Right renal pelvis (tissue), 4 donors: ENCODE data around the gene WDR45. TPM values are rescaled to one million over a fixed set of nuclear protein-coding genes. Genes with fewer than 3 reads are reported as not detected.
"Not testable (repeated sequence)": the region's sequence is repeated elsewhere in the genome, so short reads cannot be mapped to it uniquely, and the experiment has no call there.

Source experiments
- DNase-seq, 4 donors: peaks; one replicate each; pipeline ENCODE4 v3.0.0-alpha.2; 2013; ENCODE audit warnings: low read depth in 4 of 4, low spot score in 3 of 4, missing footprints in 1 of 4
- polyA plus RNA-seq, 4 donors: library from polyadenylated mRNA; unstranded; fragments of 120-200 nt; gene quantifications; one replicate each; pipeline ENCODE4 v1.2.1, GENCODE V29; 2013; ENCODE audit not compliant: insufficient read length in 4 of 4

Gene WDR45
- polyA plus RNA-seq = 10 to 100 TPM; 54.1 to 57.3 (median 55.3) TPM

DNA sequence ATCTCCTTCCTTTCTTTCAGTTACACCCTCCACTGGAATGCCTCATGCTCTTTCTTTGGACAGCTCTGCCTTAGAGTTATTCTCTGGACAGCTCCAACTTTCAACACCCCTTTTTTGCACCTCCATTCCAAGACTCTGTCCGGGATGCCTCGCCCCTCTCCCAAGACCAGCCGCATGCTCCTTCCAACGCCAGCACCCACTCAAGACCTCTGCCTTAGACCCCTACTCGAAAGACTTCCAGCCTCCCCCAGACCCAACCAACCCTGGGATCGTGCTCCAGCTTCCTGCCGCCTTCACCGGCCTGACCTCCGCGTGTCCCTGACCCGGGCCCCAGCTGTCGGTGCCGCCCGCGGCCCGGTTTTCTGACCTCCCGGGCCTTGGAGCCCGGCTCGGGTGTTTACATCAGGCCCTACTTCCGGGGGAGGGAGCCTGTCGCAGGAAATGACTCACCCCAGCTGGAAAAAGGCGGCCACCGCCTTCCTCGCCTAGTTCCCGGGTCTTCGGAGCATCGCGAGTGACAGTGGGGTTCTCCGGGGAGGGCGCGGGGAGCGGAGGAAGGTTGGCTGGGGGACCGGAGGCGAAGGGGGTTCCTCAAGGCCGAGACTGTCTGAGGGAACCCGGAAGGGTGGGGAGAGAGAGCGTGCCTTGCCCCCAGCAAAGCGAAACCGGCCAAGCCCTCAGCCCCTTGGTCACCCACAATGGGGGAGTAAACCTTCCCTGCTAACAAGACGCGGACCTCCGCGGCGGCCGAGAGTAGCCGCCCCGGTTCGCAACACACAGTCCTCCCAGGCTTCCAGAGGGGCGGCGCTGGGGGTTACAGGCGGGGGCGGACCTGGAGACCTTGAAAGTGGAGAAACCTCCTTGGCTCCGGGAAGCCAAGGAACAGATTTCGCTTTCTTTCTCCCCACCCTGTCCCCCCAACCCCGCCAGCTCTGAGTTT lies at the start of gene WDR45:
Gene WDR45 (minus strand): TSS at position 399 of the 940 bp plus-strand sequence. CDS start 1,792 bp downstream, outside the sequence.
- no peak for DNase-seq

DNA sequence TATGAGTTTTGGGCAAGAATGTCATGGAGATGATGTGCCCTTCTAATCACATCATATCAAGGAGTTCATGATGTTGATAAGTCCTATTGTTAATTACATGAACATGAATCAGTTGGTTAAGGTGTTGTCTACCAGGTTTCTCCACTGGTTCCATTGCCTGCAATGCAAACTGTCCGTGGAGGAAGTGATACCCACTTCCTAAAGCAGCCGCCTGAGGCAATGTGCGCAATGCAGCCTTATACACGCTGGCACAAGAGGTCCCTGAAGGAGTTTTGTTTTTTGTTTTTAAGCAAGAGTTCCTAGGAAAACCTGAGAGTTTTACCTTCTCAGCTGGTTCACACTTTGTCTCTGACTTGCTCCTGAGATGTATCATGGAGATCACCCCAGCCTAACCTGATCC lies 49.7 kb upstream of the WDR45 start:
- no peak for DNase-seq

DNA sequence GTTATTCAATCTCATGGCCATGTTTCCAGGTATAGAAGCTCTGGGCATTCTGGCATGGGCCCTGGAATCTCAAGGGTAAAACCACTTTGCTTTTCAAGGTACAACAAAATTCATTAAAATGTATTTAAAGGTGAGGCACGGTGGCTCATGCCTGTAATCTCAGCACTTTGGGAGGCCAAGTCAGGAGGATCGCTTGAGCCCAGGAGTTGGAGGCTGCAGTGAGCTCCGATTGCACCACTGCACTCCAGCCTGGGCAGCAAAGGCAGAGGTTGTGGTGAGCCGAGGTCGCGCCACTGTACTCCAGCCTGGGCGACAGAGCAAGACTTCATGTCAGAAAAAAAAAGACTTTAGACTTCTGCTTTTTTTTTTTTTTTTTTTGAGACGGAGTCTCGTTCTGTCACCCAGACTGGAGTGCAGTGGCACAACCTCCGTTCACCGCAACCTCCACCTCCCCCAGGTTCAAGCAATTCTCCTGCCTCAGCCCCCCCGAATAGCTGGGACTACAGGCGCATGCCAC lies 48.1 kb upstream of the WDR45 start:
- DNase-seq = not testable (repeated sequence)

DNA sequence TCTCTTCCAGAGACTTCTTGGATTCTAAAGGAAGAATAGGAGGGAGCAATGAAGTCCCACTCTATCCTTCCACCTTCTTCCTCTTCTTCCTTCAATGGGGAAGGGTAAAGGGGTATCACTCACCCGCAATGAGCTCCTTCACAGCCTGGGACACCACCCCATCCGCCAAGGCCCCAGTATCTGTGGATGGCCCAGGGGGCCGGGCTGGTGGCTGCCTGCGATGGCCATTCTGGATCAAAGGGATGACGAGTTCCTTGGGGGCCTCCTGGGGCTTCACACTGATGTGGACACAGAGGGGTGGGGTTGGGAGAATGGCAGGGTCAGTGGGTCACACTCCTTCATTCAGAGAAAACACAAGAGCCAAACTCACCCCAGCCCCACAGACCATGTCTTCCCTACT lies 42.8 kb upstream of the WDR45 start:
- no peak for DNase-seq

DNA sequence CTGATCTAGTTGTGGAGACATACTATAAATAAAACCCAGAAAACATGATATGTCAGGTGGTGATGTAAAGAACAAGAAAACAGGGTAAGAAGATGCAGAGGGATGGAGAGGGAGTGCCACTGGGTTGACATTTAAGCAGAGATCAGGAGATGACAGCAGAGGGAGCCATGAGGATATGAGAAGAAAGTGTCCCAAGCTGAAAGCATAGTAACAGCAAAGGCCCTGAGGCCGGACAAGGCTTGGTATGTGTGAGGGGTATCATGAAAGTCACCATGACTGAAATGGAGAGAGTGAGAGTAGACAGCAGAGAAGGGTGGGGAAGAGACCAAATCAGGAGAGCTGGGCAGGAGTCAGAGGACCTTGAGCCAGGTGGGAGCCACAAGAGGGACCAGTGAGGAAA lies 40.4 kb upstream of the WDR45 start:
- no peak for DNase-seq

DNA sequence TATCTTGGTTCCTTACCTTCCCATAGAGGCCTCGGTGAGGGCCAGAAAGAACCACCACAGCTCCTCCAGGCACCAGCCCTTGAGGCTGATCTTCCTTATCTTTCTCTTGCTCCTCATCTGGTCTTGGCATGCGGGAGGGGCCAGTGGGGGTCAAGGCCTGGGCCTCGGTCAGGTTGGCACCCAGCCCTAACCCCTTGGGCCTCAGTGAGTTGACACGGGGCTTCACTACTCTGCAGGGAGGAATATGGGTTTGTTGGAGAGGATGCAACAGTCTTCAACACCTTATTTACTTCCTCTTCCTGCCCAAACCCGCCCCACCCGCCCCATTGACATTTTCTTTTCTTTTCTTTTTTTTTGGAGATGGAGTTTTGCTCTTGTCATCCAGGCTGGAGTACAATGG lies 37.9 kb upstream of the WDR45 start:
- no peak for DNase-seq

DNA sequence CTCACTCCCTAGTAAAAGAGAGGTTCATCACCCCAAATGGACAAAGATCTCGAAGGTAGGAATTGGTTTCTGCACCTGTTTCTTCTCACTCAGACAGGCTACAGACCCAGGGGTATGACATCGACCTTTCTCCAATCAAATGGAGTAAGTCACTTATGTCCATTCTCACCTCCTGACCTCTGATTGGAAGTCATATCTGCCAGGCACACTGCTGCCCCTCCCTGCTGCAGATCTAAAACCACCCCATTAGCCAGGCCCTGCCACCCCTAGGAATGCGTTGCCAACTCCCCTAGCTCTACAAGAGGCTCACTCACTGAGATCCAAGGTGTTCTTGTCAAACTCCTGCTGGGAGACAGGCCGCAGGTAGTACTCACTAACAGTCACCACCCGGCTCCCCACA lies 37.0 kb upstream of the WDR45 start:
- DNase-seq = no peak

DNA sequence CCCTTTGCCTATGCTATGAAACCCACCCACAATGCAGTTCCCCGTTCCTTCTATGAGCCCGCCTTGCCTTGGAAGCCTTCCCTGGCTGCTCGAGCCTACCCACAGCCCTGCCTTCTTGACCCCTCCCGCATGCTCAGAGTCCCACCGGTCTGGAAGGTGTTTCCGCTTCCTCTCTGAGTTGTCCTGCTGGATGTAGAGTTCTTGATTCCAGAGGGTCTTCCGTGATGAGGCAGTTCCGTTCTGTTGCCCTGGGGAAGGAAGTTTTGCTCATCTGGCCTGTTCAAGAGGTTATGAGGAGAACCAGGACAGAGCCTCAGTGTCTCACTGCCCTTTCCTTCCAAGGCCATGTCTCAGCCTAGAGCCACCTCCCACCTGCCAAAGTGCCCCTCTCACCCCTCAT lies 36.4 kb upstream of the WDR45 start:
- DNase-seq = no peak

DNA sequence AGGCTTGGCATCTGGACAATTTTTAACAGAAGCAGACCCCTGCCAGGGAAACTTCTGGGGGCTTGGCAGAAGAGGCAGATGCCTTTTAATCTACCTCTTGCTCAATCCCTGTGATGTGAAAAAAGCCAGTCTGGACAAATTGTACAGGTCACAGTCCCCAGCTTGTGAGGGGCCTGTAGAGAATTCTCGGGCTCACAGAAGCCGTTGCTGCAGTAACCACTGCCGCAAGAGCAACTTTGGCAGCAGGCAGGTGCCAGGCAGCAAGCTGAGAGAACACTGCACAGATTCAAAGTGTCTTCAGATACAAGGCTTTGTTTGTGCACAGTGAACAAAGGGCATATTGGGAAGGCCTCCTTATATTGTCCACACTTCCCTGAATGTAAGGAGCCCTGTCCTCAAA lies 32.1 kb upstream of the WDR45 start:
- no peak for DNase-seq

DNA sequence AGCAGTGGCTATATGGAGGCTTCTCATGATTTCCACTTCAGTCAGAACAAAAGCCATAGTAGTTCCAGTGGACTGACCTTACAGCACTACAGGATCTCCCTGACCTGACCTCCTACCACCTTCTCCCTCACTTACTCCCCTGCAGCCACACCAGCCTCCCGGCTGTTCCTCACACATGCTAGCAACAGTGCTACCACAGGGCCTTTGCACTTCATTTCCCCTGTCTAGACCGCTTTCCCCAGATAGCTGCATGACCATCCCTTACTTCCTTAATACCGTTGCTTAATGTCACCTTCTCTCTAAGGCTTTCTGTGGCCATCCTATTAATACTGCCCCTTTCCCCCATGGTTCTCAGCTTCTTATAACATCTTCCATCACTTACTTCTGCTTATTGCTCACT lies 30.7 kb upstream of the WDR45 start:
- no peak for DNase-seq

DNA sequence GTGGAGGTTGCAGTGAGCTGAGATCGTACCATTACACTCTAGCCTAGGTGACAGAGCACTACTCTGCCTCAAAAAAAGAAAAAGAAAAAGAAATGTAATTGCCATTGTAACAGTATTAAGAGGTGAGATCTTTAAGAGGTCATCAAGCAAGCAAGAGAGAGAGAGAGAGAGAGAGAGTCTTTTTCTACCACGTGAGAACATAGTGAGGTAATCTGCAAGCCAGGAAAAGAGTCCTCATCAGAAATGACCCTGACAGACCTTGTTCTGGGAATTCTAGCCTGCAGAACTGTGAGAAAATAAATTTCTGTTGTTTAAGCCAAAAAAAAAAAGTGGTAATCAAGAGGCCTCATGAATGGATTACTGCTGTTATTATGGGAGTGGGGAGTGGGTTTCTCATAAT lies 29.0 kb upstream of the WDR45 start:
- DNase-seq = no peak

DNA sequence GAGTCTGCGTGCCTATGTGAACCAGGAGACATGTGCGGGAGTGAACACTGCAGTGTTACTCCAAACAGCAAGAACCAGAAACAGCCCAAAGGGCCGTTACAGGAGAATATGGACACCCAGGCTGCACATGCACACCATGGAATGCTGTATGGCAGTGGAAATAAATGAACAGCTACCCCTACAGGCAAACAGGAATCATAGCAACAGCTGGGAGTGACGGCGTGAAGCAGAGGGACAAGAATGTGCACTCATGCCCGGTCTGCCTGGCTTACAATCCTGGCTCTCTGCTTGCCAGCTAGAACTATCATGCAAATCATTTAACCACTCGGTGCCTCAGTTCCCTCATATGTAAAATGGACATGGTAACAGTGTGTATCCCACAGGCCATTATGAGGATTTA lies 27.2 kb upstream of the WDR45 start:
- DNase-seq = no peak

DNA sequence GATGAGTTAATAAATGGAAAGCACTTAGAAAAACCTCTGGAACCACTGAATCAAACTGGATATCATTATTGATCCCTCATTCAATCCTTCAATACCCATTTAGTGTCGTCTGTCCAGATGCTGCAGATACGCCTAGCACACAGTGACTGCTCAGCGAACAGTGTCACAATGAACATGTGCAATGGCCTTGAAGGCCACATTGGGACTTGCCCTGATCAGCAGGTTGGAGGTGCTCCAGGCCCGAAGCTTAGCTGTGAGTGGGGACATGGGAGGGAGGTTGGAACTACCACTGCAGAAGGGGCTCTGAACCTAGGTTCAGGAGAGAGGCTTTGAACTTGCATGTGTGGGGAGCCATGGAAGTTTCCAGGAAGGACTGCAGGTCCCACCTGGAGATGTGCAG lies 26.6 kb upstream of the WDR45 start:
- no peak for DNase-seq

DNA sequence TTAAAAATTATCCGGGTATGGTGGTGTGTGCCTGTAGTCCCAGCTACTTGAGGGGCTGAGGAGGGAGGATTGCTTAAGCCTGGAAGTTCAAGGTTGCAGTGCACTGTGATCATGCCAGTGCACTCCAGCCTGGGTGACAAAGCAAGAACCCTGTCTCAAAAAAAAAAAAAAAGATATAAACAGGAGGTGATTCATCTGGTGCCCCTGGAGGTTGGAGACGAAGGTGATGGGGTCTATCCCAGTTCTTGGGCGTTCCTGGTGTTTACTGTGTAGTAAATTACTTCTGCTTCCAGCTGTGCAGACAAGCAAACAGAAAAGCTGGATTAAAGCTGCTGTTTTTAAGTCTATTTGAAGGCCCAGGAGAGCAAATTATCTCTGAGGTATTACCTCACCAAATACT lies 23.9 kb upstream of the WDR45 start:
- DNase-seq = no peak

DNA sequence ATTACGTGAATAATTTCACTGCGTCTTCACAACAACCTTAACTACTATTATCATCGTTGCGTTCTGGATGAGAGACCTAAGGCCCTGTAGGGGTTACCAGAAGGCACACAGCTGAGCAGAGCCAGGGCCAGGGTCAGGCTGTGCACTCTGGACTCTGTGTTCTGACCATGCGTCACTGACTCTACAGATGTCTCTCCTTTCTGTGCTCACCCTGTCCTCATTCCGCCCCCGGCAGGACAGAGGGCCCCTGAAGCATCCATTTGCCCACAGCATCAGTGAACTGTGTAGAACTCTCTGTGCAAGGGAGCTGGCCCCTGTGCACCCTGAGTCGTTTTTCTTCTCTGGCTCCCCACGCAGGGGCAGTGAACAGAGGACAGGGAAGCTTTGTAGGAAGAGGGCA lies 22.5 kb upstream of the WDR45 start:
- no peak for DNase-seq

DNA sequence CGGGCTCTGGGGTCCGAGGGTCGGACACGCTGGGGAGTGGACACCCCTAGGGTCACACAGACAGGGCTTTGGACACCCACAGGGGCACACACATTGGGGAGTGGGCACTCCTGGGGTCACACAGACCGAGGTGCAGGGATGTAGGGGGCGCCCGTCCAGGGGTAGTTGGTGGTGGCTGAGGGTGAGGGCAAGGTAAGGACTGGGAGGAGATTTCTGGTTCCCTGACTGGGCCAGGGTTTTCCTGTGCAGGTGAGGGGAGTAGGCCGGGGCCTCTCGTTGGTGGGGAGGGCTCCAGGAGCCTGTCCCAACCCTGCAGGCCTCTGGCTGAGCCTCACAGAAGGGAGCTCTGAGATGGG lies 21.9 kb upstream of the WDR45 start:
- DNase-seq = no peak

DNA sequence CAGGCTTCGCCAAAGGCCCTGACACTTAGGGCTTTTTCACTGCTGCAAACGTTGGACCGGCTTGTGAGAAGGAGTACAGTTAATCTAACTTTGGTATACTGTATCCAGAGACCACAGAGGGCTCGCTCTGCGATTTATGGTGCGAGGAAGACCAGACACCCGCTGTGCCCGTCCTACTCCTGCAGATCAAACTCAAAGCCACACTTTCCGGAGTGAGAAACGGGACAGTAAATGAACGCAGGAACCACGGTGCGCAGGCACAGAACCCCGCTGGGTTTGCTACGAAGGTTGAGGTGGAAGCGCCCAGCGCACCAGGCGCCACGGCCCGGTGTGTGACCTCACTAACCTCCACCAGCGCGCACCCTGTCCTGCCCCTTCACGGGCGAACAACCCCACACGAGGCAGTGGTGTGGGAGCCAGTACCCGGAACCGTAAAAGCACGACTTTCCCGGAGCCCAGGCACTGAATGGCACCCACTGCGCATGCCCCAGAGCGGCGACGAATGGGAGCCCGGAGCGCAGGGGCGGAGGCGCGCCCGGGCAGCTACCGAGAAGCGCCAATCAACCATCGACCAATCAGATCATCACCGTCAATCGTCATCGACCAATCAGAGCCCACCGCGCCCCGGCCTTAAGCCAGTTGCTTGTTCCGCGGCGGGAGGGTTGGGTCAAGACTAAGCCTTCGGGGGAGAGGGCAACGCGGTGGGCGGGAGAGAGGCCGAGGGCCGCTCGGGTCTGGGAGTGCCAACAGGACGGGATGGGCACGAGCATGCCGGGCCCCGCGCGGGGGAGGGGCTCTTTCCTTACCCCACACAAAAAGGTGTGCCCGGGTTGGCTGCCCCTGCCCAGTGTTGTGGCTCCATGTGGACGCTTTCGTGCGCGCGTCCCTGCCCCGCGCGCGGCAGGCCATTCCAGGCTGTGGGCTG lies 21.3 kb upstream of the WDR45 start:
- DNase-seq = peak; percentile 63 to 86 (median 76)

DNA sequence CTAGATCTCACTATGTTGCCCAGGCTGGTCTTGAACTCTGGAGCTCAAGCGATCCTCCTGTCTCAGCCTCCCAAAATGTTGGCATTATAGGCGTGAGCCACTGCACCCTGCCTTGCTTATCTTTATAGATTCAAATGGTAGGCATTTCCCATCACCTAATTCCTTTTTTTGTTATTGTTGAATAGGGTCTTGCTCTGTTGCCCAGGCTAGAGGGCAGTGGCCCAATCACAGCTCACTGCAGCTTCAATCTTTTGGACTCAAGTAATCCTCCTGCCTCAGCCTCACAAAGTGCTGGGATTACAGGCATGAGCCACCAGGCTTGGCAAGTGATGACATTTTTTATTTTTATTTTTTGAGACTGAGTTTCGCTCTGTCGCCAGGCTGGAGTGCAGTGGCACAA lies 16.7 kb upstream of the WDR45 start:
- DNase-seq = no peak

DNA sequence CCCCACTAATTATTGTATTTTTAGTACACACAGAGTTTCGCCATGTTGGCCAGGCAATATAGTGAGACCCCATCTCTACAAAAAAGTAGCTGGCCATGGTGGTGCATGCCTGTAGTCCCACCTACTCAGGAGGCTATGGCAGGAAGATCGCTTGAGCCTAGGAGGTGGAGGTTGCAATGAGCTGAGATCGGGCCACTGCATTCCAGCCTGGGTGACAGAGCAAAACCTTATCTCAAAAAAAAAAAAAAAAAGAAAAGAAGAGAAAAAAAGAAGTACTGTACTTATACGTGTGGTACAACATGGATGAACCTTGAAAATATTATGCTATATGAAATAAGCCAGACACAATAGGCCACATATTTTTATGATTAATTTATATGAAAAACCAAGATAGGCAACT lies 9.9 kb upstream of the WDR45 start:
- no peak for DNase-seq

DNA sequence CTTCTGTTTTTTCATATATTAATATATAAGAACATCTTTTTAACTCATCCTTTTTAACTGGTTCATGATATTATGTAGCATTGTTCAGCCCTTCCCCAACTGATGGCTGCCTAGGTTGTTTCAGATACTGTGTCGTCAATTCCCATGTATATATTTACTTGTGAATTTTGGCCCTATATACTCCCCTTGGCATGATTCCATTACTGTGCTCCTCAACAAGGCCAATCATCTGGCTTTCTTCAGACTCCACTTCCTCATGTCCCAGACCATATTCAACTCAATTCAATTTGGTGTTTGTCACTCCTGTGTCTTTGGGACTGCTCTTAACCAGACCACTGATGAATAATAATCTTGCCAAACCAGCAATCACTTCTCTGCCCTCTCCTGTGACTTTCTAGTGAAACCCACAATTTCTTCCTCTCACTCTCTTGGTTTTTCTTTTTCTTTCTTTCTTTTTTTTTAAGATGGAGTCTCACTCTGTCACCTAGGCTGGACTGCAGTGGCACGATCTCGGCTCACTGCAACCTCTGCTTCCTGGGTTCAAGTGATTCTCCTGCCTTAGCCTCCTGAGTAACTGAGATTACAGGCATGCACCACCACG lies 2.7 kb upstream of the WDR45 start:
- no peak for DNase-seq

DNA sequence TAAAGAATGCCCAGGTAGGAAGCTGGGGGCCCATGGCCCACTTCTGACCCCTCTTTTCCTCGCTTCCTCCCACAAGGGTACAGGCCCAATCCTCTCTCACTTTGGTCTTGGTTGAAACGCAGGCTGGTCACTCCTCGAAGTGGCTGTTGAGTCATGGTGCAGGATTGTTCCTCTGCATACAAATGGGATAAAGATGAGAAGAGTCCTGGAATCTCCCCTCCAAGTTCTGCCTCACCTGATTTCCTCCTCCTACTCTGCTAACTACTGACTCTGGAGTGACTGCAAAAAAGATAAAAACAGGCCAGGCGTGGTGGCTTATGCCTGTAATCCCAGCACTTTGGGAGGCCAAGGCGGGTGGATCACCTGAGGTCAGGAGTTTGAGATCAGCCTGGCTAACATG lies 1.7 kb downstream of the WDR45 start:
- no peak for DNase-seq
